ENCODE measurements around the gene ELP4.

GRCh38 chr11:31480930-31481329 lies 28.6 kb upstream of the ELP4 start:
- TF ChIP-seq POLR2A (IDR thresholded peaks at IDR 0.05) = no peak
- TF ChIP-seq, protein P1, sequence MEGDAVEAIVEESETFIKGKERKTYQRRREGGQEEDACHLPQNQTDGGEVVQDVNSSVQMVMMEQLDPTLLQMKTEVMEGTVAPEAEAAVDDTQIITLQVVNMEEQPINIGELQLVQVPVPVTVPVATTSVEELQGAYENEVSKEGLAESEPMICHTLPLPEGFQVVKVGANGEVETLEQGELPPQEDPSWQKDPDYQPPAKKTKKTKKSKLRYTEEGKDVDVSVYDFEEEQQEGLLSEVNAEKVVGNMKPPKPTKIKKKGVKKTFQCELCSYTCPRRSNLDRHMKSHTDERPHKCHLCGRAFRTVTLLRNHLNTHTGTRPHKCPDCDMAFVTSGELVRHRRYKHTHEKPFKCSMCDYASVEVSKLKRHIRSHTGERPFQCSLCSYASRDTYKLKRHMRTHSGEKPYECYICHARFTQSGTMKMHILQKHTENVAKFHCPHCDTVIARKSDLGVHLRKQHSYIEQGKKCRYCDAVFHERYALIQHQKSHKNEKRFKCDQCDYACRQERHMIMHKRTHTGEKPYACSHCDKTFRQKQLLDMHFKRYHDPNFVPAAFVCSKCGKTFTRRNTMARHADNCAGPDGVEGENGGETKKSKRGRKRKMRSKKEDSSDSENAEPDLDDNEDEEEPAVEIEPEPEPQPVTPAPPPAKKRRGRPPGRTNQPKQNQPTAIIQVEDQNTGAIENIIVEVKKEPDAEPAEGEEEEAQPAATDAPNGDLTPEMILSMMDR (IDR thresholded peaks at IDR 0.05) = no peak
